HepG2 (cell line): ENCODE results near the gene LANCL1. TPM values are rescaled to one million over a fixed set of nuclear protein-coding genes. Genes with fewer than 3 reads are reported as not detected.
A peak's percentile ranks its signal among the peaks of the same experiment; 100 is the strongest.

Source experiments
- AFF4 ChIP-seq: sonication (generic); formaldehyde crosslinking; IDR thresholded peaks from 2 replicates; pipeline ENCODE4 v1.4.0; 2020; ENCODE audit warnings: missing genetic modification reagents
- ARNTL ChIP-seq: sonication (generic); formaldehyde crosslinking; IDR thresholded peaks from 2 replicates; pipeline ENCODE4 v1.4.0; 2020; ENCODE audit warnings: mild to moderate bottlenecking, missing genetic modification reagents
- EHMT2 ChIP-seq: fragments of 200-600 bp; sonication (generic); IDR thresholded peaks from 2 replicates; pipeline ENCODE4 v1.7.0; 2017; ENCODE audit warnings: antibody characterized with exemption, low read depth, low read length, borderline replicate concordance
- HNRNPH1 ChIP-seq: fragments of 200-400 bp; formaldehyde crosslinking; optimal IDR thresholded peaks from 2 replicates; pipeline ENCODE3; 2017; ENCODE audit warnings: mild to moderate bottlenecking, low read depth, low read length
- KDM4B ChIP-seq: sonication (generic); formaldehyde crosslinking; IDR thresholded peaks from 2 replicates; pipeline ENCODE4 v1.4.0; 2020; ENCODE audit warnings: missing genetic modification reagents
- KLF16 ChIP-seq, 2 experiments: sonication (generic) in 1 of 2; formaldehyde crosslinking in 1 of 2; IDR thresholded peaks; 2 replicates each; pipeline versions ENCODE4 v1.6.1 to v1.8.0; 2016 to 2023; ENCODE audit warnings: missing genetic modification reagents in 2 of 2, missing compliant biosample characterization in 1 of 2
- MTA3 ChIP-seq: sonication (generic); formaldehyde crosslinking; IDR thresholded peaks from 2 replicates; pipeline ENCODE4 v1.4.0; 2020; ENCODE audit warnings: missing genetic modification reagents
- RBAK ChIP-seq: sonication (generic); formaldehyde crosslinking; IDR thresholded peaks from 2 replicates; pipeline ENCODE4 v1.5.1; 2020; ENCODE audit warnings: mild to moderate bottlenecking, missing genetic modification reagents
- TBX3 ChIP-seq: fragments of 450-650 bp; IDR thresholded peaks from 2 replicates; pipeline ENCODE4 v1.6.1; 2017; ENCODE audit warnings: antibody characterized with exemption, mild to moderate bottlenecking, inconsistent platforms, borderline replicate concordance
- TERF1 ChIP-seq: sonication (generic); formaldehyde crosslinking; IDR thresholded peaks from 2 replicates; pipeline ENCODE4 v1.8.0; 2022; ENCODE audit warnings: mild to moderate bottlenecking, missing genetic modification reagents, moderate library complexity
- ZNF256 ChIP-seq: sonication (generic); formaldehyde crosslinking; conservative IDR thresholded peaks from 2 replicates; pipeline ENCODE4 v1.4.0; 2020; ENCODE audit warnings: missing genetic modification reagents
- ZNF263 ChIP-seq: sonication (generic); formaldehyde crosslinking; IDR thresholded peaks from 2 replicates; pipeline ENCODE4 v1.4.0; 2020; ENCODE audit warnings: missing genetic modification reagents
- ZNF354B ChIP-seq: sonication (generic); formaldehyde crosslinking; IDR thresholded peaks from 2 replicates; pipeline ENCODE4 v1.8.0; 2022; ENCODE audit warnings: mild to moderate bottlenecking, missing genetic modification reagents
- ZNF503 ChIP-seq: sonication (generic); formaldehyde crosslinking; IDR thresholded peaks from 2 replicates; pipeline ENCODE4 v1.4.0; 2020; ENCODE audit warnings: missing genetic modification reagents
- ZSCAN31 ChIP-seq: sonication (generic); formaldehyde crosslinking; IDR thresholded peaks from 2 replicates; pipeline ENCODE4 v1.5.0; 2020; ENCODE audit warnings: low read depth, mild to moderate bottlenecking, missing genetic modification reagents
- polyA plus RNA-seq, 8 experiments: library from polyadenylated mRNA; depleted of rRNA in 3 of 8; stranded (reverse) in 7 of 8; unstranded in 1 of 8; fragments of >200 nt; fragmentation: Illumina TruSeq in 4 of 8; extraction: Trizol in 4 of 8; gene quantifications; 2 replicates each; pipeline versions ENCODE4 v1.2.1 to v1.2.3, GENCODE V29; 2011 to 2016; ENCODE audit warnings: low read depth in 4 of 8, missing spikeins in 1 of 8, mixed read lengths in 1 of 8; ENCODE audit not compliant: insufficient read depth in 1 of 8
- total RNA-seq, 5 experiments: library from RNA; depleted of rRNA; stranded (reverse); fragments of >200 nt; fragmentation: Illumina TruSeq; extraction: Trizol; gene quantifications; 2 replicates each; pipeline ENCODE4 v1.2.3, GENCODE V29; 2016; ENCODE audit warnings: low read depth in 1 of 5
- TF ChIP-seq, protein P1 (sequence below): IDR thresholded peaks from 2 replicates; pipeline ENCODE4 v1.4.0; 2020; ENCODE audit warnings: mild to moderate bottlenecking, missing genetic modification reagents
- TF ChIP-seq, protein P2 (sequence below): sonication (generic); formaldehyde crosslinking; IDR thresholded peaks from 2 replicates; pipeline ENCODE4 v1.4.0; 2020; ENCODE audit warnings: mild to moderate bottlenecking, missing genetic modification reagents

Gene LANCL1
- total and polyA plus RNA-seq, 2 of the 13 experiments (the other 11 are each of a cell fraction or from before 2014, with no cell fraction given), result 53.5 to 67.7 TPM

DNA sequence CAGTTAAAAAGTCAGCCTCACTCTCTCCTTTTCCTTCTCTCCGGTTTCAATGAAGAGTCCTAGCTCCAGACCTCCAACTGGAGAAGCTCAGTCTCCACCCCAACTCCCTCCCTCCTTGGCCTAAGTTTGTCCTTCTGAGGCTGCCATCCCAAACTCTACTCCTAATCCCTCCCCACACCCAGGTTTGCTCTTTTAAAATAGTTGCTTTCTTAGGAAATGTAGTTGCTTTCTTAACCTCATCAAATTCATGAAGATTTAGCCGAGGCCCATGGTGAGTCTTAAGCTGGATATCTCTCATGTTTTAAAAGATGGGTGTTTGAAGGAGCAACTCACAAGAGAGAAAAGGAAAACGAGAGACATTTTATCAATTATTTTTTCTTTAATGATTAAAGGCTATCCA lies 937 bp upstream of the LANCL1 start (continued):
- no peak for TF ChIP-seq ZSCAN31 (CRISPR knock-in tag)
- TF ChIP-seq HNRNPH1, result no peak
- TF ChIP-seq ZNF354B (CRISPR knock-in tag), result no peak
- peak; percentile 56; the same call in 1 of the 2 replicates for TF ChIP-seq ARNTL
- TF ChIP-seq, protein P1, sequence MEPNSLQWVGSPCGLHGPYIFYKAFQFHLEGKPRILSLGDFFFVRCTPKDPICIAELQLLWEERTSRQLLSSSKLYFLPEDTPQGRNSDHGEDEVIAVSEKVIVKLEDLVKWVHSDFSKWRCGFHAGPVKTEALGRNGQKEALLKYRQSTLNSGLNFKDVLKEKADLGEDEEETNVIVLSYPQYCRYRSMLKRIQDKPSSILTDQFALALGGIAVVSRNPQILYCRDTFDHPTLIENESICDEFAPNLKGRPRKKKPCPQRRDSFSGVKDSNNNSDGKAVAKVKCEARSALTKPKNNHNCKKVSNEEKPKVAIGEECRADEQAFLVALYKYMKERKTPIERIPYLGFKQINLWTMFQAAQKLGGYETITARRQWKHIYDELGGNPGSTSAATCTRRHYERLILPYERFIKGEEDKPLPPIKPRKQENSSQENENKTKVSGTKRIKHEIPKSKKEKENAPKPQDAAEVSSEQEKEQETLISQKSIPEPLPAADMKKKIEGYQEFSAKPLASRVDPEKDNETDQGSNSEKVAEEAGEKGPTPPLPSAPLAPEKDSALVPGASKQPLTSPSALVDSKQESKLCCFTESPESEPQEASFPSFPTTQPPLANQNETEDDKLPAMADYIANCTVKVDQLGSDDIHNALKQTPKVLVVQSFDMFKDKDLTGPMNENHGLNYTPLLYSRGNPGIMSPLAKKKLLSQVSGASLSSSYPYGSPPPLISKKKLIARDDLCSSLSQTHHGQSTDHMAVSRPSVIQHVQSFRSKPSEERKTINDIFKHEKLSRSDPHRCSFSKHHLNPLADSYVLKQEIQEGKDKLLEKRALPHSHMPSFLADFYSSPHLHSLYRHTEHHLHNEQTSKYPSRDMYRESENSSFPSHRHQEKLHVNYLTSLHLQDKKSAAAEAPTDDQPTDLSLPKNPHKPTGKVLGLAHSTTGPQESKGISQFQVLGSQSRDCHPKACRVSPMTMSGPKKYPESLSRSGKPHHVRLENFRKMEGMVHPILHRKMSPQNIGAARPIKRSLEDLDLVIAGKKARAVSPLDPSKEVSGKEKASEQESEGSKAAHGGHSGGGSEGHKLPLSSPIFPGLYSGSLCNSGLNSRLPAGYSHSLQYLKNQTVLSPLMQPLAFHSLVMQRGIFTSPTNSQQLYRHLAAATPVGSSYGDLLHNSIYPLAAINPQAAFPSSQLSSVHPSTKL (CRISPR knock-in tag), result peak; percentile 27; the same call in 1 of the 2 replicates
- no peak for TF ChIP-seq MTA3
- TF ChIP-seq EHMT2, result no peak
- peak; percentile 37; the same call in 1 of the 2 replicates for TF ChIP-seq ZNF503 (CRISPR knock-in tag)
- peak in 1 of 2 experiments; percentile 50; a peak in 2 of 4 replicates for TF ChIP-seq KLF16 (CRISPR knock-in tag; IDR thresholded peaks at IDR 0.05)
- TF ChIP-seq ZNF256 (CRISPR knock-in tag), result no peak
- TF ChIP-seq, protein P2, sequence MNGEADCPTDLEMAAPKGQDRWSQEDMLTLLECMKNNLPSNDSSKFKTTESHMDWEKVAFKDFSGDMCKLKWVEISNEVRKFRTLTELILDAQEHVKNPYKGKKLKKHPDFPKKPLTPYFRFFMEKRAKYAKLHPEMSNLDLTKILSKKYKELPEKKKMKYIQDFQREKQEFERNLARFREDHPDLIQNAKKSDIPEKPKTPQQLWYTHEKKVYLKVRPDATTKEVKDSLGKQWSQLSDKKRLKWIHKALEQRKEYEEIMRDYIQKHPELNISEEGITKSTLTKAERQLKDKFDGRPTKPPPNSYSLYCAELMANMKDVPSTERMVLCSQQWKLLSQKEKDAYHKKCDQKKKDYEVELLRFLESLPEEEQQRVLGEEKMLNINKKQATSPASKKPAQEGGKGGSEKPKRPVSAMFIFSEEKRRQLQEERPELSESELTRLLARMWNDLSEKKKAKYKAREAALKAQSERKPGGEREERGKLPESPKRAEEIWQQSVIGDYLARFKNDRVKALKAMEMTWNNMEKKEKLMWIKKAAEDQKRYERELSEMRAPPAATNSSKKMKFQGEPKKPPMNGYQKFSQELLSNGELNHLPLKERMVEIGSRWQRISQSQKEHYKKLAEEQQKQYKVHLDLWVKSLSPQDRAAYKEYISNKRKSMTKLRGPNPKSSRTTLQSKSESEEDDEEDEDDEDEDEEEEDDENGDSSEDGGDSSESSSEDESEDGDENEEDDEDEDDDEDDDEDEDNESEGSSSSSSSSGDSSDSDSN (CRISPR knock-in tag), result no peak
- TF ChIP-seq ZNF263 (CRISPR knock-in tag), result no peak
- TF ChIP-seq TERF1 (CRISPR knock-in tag), result no peak
- no peak for TF ChIP-seq AFF4 (CRISPR knock-in tag)
- TF ChIP-seq RBAK (CRISPR knock-in tag), result no peak
- 0 out of 2 replicates have a peak, but pooled peaks have one; percentile 28 for TF ChIP-seq KDM4B (CRISPR knock-in tag)
- no peak for TF ChIP-seq TBX3
